Skin of body (tissue), 2 donors: ENCODE results near the gene TP73. TPM values are rescaled to one million over a fixed set of nuclear protein-coding genes. Genes with fewer than 3 reads are reported as not detected.

Experiments used
- DNase-seq: peaks from one replicate; lab custom pipeline; 2025; lab: John Stamatoyannopoulos, UW
- total RNA-seq: library from RNA; depleted of rRNA; stranded (reverse); fragments of >200 nt; gene quantifications from one replicate; pipeline ENCODE4 v1.2.3, GENCODE V29; 2014

TP73 gene
- total RNA-seq, 1 donor from 2014 or later = 2.1 TPM

DNA sequence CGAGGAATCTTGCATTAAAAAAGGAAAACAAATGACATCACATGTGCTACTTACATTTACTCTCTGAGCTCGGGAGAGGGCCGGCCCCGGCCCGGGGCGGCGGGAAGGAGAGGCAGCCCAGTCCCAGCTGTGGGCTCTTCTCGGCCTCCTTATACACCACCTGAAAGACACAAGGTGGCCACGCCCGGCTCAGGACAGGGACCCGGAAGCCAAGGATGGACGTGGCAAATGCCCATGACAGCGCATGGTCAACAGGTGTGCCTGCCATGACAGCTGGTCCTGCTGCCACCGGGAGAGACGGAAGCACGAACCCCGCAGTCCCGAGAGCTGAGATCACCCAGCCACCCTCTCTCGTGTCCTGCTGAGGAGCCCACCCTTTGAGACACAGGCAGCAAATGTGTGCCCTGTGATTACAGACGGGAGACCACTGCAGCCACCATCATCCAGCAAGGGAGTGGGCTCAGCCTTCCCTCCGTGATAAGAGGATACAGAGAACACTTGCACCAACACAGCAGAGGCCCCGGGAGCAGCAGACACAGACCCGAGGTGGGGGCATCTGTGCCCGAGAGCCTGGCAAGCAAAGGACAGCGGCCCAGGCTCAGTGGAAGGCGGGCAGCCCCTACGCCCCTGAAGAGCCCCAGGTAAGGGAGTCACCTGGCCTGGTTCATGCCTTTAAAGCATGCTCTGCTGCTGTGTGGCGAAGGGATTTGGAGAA is 18.8 kb upstream of the TP73 start:
- no peak for DNase-seq

DNA sequence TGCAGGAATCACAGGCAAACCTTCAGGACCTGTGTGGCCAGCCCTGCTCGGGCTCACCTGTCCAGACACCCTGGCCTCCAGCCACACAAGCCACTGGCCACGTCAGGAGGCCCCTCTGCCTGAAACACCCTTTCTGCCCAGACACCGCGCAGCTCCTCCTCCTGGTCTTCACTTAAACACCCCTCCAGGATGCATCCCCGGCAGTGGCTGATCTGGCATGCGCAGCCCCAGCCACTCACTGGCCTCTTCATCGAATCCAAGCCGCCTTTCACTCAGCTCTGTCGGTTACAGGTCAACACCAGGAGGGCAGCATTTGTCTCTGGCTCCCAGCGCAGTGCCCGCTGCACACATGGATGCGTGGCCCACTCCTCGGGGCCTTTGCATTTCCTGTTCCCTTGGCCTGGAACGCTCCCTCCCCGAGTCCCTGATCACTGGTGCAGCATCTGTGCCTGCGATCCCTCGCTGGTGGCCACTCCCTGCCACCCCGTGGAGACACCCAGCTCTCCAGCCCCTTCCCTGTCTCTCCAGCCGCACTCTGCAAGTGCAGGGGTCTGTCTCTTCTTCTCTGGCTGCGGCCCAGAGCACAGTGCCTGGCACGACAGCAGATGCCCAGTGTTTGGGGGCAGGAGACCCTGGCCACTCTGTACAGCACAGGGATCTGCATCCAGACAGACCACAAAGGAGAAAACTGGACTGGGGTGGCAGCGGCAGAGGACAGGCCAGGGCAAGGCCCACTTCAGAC is 18.1 kb upstream of the TP73 start:
- no peak for DNase-seq

DNA sequence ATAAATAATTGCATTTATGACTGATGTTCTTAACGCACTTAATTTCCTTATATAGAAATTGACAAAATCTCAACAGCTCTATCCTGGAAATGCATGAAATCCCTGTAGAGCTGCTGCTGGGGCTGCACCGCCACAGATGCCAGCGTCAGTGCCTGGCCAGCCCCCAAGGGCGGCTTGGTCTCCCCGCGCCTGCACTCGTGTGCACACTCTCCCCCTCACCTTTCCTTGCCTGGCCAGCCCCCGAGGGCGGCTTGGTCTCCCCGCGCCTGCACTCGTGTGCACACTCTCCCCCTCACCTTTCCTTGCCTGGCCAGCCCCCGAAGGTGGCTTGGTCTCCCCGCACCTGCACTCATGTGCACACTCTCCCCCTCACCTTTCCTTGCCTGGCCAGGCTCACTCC is 16.2 kb upstream of the TP73 start:
- DNase-seq = no peak

DNA sequence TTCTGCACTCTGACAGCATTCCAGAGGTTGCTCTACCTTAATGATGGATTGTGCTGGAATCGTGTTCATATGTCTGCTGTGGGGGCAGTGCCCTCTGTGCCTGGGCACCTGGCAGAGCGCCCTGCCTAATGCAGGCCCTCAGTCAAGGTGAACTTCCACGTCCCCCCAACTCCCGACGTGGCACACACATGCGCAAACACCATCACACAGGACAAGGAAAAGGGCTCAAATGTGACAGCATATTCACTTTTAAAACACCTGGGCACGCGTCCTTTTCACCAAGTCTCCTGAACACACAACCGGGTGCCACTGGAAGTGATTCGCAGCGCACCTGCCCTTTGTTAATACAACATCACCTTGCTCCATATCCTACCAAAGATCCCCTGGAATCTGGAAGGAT is 15.8 kb upstream of the TP73 start:
- no peak for DNase-seq

DNA sequence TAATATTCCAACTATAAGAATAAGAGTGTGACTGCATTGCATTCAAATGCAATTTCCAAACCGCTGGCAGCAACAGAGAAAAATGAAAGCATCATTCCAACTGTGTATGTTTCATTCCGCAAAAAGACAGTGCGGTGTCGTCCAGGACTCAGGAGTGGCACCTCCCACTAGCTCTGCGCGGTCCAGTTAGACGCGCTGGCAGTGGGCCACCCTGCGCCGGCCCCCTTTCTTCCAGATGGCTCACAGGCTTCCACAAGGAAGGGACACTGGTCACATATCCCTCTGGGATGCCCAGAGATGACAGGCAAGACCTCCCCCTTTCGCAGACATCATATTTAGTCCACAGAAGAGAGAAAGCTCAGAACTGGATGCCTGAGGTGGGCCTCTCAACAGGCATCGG is 14.3 kb upstream of the TP73 start:
- DNase-seq = no peak

DNA sequence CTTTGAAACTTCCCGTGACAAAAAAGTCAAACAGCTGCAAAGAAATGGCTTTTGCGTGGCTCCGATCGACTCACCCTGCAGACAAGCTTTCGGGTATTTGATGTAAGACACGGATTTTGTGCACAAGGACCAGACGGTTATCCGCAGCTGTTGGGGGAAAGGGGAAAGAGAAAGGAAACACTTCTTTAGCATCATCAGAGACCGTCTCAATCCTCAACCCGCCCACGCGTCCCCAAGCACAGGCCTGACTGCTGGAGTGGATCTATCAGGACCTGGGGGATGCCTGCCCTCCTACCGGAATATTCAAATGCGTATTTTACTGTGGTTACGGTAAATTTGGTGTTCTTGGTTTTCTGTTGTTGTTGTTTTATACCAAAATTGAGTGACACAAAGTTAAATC is 13.6 kb upstream of the TP73 start:
- DNase-seq = no peak

DNA sequence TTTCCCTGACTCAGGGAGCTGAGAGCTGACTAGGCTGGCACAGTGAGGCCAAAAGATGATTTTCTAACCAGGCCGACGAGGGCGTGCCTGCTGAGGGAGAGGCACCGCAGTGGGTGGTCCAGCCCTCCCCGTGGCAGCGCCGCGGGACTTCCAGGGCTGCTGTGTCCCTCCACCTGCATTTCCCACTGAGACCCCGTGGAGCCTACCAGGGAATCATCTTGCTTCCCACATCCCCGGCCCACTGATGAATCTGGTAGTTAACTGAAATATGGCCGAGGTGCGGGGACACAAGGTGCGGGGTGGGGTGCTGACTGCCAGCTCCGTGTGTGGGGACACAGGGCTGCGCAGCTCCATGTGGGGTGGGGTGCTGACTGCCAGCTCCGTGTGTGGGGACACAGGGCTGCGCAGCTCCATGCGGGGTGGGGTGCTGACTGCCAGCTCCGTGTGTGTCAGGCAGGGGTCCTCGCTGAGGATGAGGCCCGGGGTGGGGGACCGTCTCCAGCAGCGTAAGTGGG is 12.9 kb upstream of the TP73 start:
- DNase-seq = no peak

DNA sequence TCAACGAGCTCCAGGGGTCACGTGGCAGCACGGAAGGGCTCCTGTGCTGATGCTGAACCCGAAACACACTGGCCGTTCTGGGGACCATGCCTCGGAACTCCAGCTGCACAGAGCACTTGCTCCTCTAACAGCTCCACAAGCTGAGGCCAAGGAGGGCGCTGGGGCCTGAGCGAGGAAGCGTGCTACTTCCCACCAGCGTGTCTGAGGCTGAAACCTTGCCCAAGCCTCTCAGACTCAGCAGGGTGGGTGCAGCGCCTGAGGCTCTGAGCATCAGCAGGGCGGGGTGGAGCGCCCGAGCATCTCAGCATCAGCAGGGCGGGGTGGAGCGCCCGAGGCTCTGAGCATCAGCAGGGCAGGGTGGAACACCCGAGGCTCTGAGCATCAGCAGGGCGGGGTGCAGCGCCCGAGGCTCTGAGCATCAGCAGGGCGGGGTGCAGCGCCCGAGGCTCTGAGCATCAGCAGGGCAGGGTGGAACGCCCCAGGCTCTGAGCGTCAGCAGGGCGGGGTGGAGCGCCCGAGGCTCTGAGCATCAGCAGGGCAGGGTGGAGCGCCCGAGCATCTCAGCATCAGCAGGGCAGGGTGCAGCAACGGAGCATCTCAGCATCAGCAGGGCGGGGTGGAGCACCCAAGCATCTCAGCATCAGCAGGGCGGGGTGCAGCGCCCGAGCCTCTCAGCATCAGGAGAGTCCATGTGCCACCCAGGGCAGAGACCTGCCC is 12.0 kb upstream of the TP73 start:
- DNase-seq = no peak

DNA sequence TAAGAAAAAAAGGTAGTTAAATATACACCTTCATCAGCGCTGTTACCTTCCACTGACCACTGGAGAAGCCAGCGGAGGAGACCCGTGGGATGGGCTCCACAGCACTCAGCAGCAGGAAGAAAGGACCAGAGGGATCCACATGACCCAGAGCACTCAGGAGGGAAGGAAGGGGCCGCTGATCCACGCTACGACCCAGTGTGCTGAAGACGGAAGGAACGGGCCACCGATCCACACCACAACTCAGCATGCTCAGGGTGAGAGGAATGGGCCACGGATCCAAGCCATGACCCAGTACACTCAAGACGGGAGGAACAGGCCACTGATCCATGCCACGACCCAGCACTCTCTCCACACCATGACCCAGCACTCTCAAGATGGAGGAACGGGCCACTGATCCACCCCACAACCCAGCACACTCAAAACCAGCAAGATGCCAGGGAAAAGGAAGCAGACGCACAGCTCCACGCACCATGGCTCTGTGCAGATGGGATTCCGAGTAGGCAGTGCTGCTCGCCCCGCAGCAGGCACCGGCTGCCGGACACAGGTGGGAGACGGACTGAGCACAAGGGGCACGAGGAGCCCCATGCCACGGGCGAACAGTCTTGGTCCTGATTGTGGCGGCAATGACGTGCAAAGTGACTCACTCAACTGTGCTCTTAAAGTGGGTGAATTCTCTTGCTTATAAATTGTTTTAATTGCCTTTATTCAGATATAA is 11.1 kb upstream of the TP73 start:
- DNase-seq = no peak

DNA sequence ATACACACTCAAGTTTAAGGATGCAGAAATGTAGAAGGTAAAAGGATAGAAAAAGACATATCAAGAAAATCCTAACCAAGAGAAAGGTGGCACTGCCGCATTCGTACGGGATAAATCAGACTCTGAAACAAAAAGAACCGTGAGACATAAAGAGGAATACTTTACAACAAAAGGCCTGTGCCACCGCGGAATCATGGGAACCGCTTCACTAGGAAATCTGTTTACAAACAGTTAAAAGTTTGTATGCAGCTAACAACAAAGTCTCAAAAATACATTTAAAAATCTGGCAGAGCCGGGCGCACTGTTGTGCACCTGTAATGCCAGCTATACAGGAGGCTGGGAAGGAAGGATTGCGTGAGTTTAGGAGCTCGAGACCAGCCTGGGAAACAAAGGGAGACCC is 10.5 kb upstream of the TP73 start:
- DNase-seq = no peak

DNA sequence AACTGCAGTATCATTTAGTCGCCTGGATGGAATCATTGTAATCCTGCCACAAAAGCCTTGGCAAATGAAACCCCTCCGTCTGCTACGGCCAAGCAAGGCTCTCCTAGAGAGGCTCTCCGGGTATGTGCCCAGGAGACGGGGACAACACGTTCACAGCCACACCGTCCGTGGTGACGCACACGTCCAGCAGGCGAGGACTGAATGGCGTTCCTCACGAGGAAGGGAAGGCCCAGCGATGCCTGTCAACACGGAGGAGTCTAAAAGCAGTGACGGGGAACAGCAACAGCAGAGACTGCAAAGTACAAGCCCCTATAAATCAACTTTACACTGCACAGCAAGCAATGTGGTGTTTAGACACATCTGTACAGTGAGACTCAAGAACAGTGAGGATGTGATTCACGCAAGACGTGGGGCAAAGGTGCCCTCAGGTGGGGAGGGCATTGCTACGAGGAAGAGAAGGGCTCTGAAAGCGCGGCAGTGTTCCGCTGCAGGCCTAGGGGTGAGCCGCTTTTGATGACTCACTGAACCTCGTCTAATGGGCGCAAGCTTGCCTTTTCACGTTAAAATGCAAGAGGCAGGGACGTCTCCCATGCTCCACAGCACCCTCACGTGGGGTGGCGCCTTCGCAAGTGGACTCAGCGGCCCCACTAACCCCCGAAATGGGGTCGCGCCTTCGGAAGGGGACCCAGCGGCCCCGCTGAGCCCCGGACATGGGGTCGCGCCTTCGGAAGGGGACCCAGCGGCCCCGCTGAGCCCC is 9.2 kb upstream of the TP73 start:
- no peak for DNase-seq

DNA sequence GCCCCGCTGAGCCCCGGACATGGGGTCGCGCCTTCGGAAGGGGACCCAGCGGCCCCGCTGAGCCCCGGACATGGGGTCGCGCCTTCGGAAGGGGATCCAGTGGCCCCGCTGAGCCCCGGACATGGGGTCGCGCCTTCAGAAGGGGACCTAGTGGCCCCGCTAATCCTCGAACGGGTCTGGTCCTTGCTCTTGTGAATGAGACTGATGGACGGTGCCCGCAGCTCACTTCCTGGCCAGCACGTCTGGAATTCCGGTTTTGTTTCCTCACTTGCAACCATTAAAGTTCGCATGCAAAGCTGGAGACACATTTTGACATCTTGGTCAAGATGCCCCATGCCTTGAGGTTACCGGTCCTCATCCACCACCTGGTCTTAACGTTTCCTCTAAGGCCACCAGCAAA is 8.0 kb upstream of the TP73 start:
- no peak for DNase-seq

DNA sequence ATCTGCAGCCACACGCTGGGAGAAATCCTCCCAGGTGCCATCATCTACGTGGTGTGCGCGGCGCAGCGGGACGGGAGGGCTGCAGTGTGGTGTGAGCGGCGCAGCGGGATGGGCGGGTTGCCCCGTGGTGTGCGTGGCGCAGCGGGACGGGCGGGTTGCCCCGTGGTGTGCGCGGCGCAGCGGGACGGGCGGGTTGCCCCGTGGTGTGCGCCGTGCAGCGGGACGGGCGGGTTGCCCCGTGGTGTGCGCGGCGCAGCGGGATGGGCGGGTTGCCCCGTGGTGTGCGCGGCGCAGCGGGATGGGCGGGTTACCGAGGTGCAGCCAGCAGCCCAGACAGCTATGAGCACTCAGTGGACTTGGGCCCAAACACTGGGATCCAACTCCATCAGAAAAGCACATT is 7.1 kb upstream of the TP73 start:
- DNase-seq = no peak

DNA sequence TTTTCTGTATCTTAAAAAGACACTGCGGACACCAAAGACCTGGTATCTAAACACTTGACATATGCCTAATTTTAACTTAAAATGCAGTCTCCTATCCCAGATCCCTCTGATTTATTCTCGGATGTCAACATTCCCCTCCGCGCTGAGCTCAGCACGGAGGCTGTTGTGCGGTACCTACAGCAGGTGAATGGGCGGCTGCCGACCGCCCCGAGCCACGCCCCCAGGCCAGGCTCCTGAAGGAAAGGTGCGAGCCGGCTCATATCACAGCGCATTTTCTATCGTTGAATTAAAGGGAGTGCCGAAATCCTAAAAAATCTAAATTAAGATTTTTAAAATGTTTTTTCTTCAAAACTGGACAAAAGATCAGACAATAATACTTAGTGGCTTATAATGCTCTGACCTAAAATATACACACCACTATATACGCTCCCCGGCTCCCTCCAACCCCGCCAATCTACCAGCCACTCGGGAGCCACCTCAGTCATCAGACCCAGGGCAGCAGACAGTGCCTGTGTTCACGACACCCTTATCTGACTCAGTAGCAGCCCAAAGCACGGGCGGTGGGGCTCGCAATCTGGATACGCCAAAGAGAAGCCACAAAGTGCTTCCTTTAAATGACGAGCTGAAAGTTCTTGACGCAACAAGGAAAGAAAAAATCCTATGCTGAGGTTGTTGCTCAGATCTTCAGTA is 6.5 kb upstream of the TP73 start:
- no peak for DNase-seq

DNA sequence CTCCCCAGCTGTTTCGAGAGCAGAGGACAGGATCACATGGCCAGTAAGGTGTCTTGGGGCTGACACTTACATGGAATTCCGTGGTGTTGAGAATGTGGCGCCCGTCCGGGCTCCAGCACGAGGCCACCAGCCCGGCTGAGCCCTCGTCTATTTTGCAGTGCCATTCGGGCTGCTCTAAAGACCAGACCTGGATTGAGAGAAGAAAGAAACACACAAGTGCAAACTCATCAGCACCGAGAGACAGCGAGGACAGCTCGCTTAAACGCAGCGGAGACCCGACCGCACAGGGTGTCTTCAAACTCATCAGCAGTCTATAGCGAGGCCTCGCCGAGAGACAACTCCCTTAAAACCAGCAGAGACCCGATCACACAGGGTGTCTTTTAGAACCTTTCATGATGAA is 5.7 kb upstream of the TP73 start:
- no peak for DNase-seq

DNA sequence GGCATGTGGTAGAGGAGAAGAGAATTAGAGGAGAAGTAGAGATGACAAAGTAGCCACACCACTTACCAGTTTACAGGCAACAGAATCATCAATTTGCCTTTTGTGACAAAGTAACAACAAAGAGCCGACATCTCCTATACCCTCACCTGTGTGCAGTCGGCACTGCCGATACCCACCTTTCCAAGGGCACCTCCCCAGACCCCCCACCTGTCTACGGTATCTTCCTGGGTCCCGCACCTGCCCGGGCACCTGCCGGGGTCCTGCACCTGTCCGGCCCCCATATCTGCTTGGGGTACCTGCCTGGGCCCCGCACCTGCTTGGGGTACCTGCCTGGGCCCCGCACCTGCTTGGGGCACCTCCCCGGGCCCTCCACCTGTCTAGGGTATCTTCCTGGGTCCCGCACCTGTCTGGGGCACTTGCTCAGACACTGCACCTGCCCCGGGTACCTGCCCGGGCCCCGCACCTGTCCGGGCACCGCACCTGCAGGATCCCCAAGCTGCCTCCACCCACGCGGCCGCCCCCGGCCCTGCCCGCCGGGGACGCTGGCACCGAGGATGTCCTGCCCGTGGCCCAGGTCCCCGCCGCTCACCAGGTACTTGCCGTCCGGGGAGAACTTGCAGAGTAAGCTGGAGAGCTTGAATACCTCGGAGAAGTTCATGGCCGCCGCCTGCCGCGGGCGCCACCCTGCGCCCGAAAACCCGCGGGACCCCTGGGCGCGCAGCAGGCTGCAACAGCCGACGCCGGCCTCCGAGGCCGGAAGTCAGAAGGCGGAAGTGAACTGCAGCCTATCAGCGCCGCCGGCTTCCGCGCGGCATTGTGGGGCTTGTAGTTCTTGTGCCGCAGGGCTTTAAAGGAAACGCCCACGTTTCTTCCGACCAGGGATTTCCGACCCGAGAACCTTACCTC is 2.7 kb upstream of the TP73 start, which contains the start of gene WRAP73:
TSS of gene WRAP73 (minus strand) at position 762 of the 906 bp plus-strand sequence. CDS start at position 658, 104 bp downstream.
- DNase-seq = peak; percentile 62

DNA sequence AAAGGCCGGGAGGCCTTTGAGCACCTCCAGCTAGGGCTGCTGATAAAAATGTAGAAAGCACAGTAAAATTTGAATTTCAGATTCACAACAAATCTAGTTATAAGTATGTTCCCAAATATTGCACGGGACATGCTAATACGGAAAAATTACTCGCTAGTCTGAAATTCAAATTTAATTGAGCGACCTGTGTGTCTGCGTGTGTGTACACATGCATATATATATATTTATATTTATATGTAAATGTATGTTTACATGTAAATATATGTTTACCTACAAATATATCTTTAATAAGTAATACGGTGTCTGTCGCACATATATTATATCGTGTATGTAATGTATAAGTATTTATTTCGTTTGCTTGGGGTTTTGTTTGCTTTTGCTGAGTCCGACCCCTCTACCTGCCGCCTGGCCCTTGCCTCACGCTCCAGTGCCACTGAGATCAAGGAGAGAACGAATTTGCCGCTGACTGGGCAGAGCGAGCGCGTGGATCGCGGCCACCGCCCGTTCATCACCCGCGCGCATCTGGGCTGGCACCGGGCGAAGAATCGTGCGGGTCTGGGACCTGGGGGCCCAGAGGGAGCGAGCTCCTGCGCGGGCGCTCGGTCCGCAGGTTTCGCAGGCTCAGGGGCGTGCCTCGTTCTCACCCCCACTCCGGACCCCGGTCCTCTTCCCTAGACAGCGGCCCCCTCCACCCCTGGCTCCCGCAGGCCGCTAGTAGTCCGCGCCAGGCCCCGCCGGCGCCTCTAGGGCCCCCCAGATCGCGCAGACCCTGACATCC is 1.9 kb upstream of the TP73 start:
- no peak for DNase-seq
